Transverse colon (tissue), 4 donors: Measurements from ENCODE around the gene USP53. TPM values are rescaled to one million over a fixed set of nuclear protein-coding genes. Genes with fewer than 3 reads are reported as not detected.

Source experiments
- DNase-seq: peaks from one replicate; pipeline ENCODE4 v3.0.0-alpha.2; 2019
- H3K27ac ChIP-seq, 4 donors: fragments of 200-600 bp; sonication (generic); 2 replicates each; pipeline ENCODE4 v1.5.1; 2016 to 2018; ENCODE audit warnings: inconsistent platforms in 4 of 4
- H3K27me3 ChIP-seq: fragments of 200-600 bp; sonication (generic); 2 replicates; pipeline ENCODE4 v1.5.1; 2017; ENCODE audit warnings: inconsistent platforms
- H3K36me3 ChIP-seq, 4 donors: fragments of 200-600 bp; sonication (generic); 2 replicates each; pipeline ENCODE4 v1.5.1; 2017 to 2019; ENCODE audit warnings: inconsistent platforms in 4 of 4
- H3K4me1 ChIP-seq, 4 donors: fragments of 200-600 bp; sonication (generic); 2 replicates each; pipeline ENCODE4 v1.5.1; 2017 to 2020; ENCODE audit warnings: inconsistent platforms in 4 of 4
- H3K4me3 ChIP-seq, 4 donors: fragments of 200-600 bp; sonication (generic); 1 replicate in 1 of 4; 2 replicates in 3 of 4; pipeline versions ENCODE4 v1.5.1 to v1.6.1; 2017 to 2019; ENCODE audit warnings: inconsistent platforms in 4 of 4
- H3K9me3 ChIP-seq, 2 donors: fragments of 200-600 bp; sonication (generic); 2 replicates each; pipeline ENCODE4 v1.5.1; 2017 to 2019; ENCODE audit warnings: inconsistent platforms in 2 of 2
- CTCF ChIP-seq, 5 experiments: fragments of 200-600 bp in 3 of 5; fragments of 450-650 bp in 2 of 5; sonication (generic) in 3 of 5; IDR thresholded peaks; 1 replicate in 2 of 5; 2 replicates in 3 of 5; pipeline ENCODE4 v1.5.1; 2016 to 2017; ENCODE audit warnings: antibody characterized with exemption in 5 of 5, inconsistent platforms in 3 of 5, mild to moderate bottlenecking in 2 of 5, moderate library complexity in 1 of 5
- EP300 ChIP-seq: sonication (generic); formaldehyde crosslinking; IDR thresholded peaks from one replicate; pipeline ENCODE4 v1.6.1; 2017; ENCODE audit warnings: antibody characterized with exemption, low read depth
- POLR2A ChIP-seq: fragments of 450-650 bp; IDR thresholded peaks from one replicate; pipeline ENCODE4 v1.6.1; 2016; ENCODE audit warnings: antibody characterized with exemption, mild to moderate bottlenecking, moderate library complexity
- POLR2AphosphoS5 ChIP-seq, 3 donors: sonication (generic); formaldehyde crosslinking; IDR thresholded peaks; one replicate each; pipeline ENCODE4 v1.6.1; 2016; ENCODE audit warnings: antibody characterized with exemption in 3 of 3
- WGBS, 2 donors: methylation state at CpG; one replicate each; pipeline ENCODE4 v1.1.5; 2018; ENCODE audit warnings: low coverage in 1 of 2; 5-methylcytosine and 5-hydroxymethylcytosine counted together
- in situ Hi-C, 4 donors: fragments of 200-750 bp; cut with MboI; loops; one replicate each; pipeline versions ENCODE4 v1.15.0 to v1.15.1; 2017; ENCODE audit warnings: low sequenced_read_pairs in 3 of 4, low pct_ligation_motif_present in 1 of 4, low pct_unique_long_range_greater_than_20kb in 1 of 4
- intact Hi-C: fragments of 100-400 bp; cut with DNase I; formaldehyde crosslinking; loops from one replicate; pipeline ENCODE4 v1.15.1; 2023; ENCODE audit warnings: low total_unique reads
- total RNA-seq, 4 donors: library from RNA; depleted of rRNA; stranded (reverse); fragments of >200 nt; gene quantifications; one replicate each; pipeline ENCODE4 v1.1.0, GENCODE V29; 2016

The USP53 gene
- total RNA-seq, 4 donors from 2014 or later = 71.4 to 165 (median 98.5) TPM

- TF ChIP-seq POLR2AphosphoS5 (IDR thresholded peaks at IDR 0.05) (no peak), POLR2A (no peak), EP300 (no peak), CTCF (IDR thresholded peaks at IDR 0.05) (no peak)
Measured at GRCh38 chr4:119227690-119228089, 15.2 kb downstream of the USP53 start.

GRCh38 chr4:119228406-119228805 lies 15.9 kb downstream of the USP53 start:
- Histone ChIP-seq H3K9me3 (no peaks in the 10 kb centered on the region), H3K36me3 (no peaks in the 10 kb centered on the region), H3K27me3 (no peaks in the 10 kb centered on the region), H3K4me1 (peaks cover 0 to 14% (median 3%) of the 10 kb centered on the region in 4 donors), H3K27ac (no peak overlapping the region), H3K4me3 (no peak overlapping the region)
- DNase-seq = no peak
- WGBS, 2 donors = 93 to 98% methylated on average over 3 of the region's 3 CpGs
- in situ Hi-C loops = loop anchor here in 2 of 4 donors (25.0 kb wide), 1 partner anchor 191 kb away; no protein-coding TSS in a partner anchor
- TF ChIP-seq EP300 (no peak), POLR2AphosphoS5 (IDR thresholded peaks at IDR 0.05) (no peak), CTCF (IDR thresholded peaks at IDR 0.05) (no peak), POLR2A (no peak)
- intact Hi-C loops = no loop called here

More at GRCh38 chr4:119227690-119228089, 15.2 kb downstream of the USP53 start:
- no peak for DNase-seq
- Histone ChIP-seq H3K27me3 (no peaks in the 10 kb centered on the region), H3K27ac (no peak overlapping the region), H3K4me3 (no peak overlapping the region), H3K9me3 (no peaks in the 10 kb centered on the region), H3K4me1 (peaks cover 0 to 7% (median 1%) of the 10 kb centered on the region in 4 donors), H3K36me3 (no peaks in the 10 kb centered on the region)
- intact Hi-C loops = no loop called here
- in situ Hi-C loops = loop anchor here in 2 of 4 donors (25.0 kb wide), 1 partner anchor 190 kb away; no protein-coding TSS in a partner anchor

GRCh38 chr4:119229908-119230687 lies 17.6 kb downstream of the USP53 start:
- intact Hi-C loops = no loop called here
- TF ChIP-seq POLR2A (no peak), EP300 (no peak), POLR2AphosphoS5 (IDR thresholded peaks at IDR 0.05) (no peak), CTCF (IDR thresholded peaks at IDR 0.05) (no peak)
- WGBS, 2 donors = 91 to 95% methylated on average over 3 to 4 of the region's 4 CpGs
- in situ Hi-C loops = loop anchor here in 2 of 4 donors (25.0 kb wide), 1 partner anchor 193 kb away; no protein-coding TSS in a partner anchor
- Histone ChIP-seq H3K27ac (no peak overlapping the region), H3K4me1 (peaks cover 0 to 24% (median 6%) of the 10 kb centered on the region in 4 donors), H3K9me3 (no peaks in the 10 kb centered on the region), H3K36me3 (peaks cover 0 to under 1% (median 0%) of the 10 kb centered on the region in 4 donors), H3K27me3 (no peaks in the 10 kb centered on the region), H3K4me3 (no peak overlapping the region)
- DNase-seq = no peak

GRCh38 chr4:119231491-119231890 lies 19.0 kb downstream of the USP53 start:
- TF ChIP-seq CTCF (IDR thresholded peaks at IDR 0.05) = no peak
- TF ChIP-seq POLR2A = no peak
- TF ChIP-seq EP300 = no peak
- no peak for TF ChIP-seq POLR2AphosphoS5 (IDR thresholded peaks at IDR 0.05)
- in situ Hi-C loops = loop anchor here in 2 of 4 donors (25.0 kb wide), 1 partner anchor 194 kb away; no protein-coding TSS in a partner anchor
- H3K4me3 ChIP-seq = no peak overlapping the region
- H3K9me3 ChIP-seq = no peaks in the 10 kb centered on the region
- H3K27ac ChIP-seq = no peak overlapping the region
- intact Hi-C loops = no loop called here
- 37 to 47% methylated on average over 3 of the region's 3 CpGs for WGBS, 2 donors
- peaks cover 0 to 4% (median 0%) of the 10 kb centered on the region in 4 donors for H3K36me3 ChIP-seq
- peaks cover 0 to 24% (median 6%) of the 10 kb centered on the region in 4 donors for H3K4me1 ChIP-seq
- DNase-seq = no peak
- no peaks in the 10 kb centered on the region for H3K27me3 ChIP-seq
